K562 (cell line): ENCODE data around the gene IZUMO1R. TPM values are rescaled to one million over a fixed set of nuclear protein-coding genes. Genes with fewer than 3 reads are reported as not detected.

Experiments
- ATAC-seq: fragments of 200-7000 bp; cut with Tn5 transposase; 3 replicates; pipeline ENCODE4 v1.9.1; 2020; ENCODE audit warnings: moderate library complexity
- BruUV-seq: library from RNA; stranded (reverse); fragments of 400-500 nt; replicated peaks from 2 replicates; lab custom pipeline; 2021; lab: Mats Ljungman, UMichigan
- CTCF ChIA-PET: fragments of 300-600 bp; formaldehyde crosslinking; extraction: SDS; loops from one replicate; lab custom pipeline; 2021; ENCODE audit warnings: low intra/inter-chr PET ratio; lab: Yijun Ruan, JAX
- POLR2A ChIA-PET: fragments of 300-600, 350-650 bp; sonication (Branson Sonifier 250); formaldehyde crosslinking; extraction: SDS; loops from one replicate; lab custom pipeline; 2021; ENCODE audit warnings: antibody characterized with exemption, inconsistent platforms; lab: Yijun Ruan, JAX
- DNase-seq, 4 experiments: peaks; one replicate each; pipeline versions ENCODE4 v3.0.0 to v3.0.0-alpha.2; 2011 to 2018; ENCODE audit warnings: low spot score in 3 of 4, mixed read lengths in 3 of 4; ENCODE audit errors: extremely low read depth in 1 of 4
- FAIRE-seq: peaks from 2 replicates; lab custom pipeline; 2011; peaks lifted over from hg19 to GRCh38; lab: Jason Lieb, UNC
- H2AFZ ChIP-seq: 2 replicates; pipeline ENCODE4 v1.6.0; 2011; ENCODE audit warnings: low read depth, low read length, control low read depth, inconsistent platforms
- H3K27ac ChIP-seq: fragments of 200-600 bp; 3 replicates; pipeline ENCODE4 v1.8.0; 2011; ENCODE audit warnings: low read depth, mild to moderate bottlenecking, control low read depth, inconsistent platforms, low read length, moderate library complexity, mixed read lengths; ENCODE audit errors: extremely low read depth
- H3K27me3 ChIP-seq, 2 experiments: fragments of 300-600 bp in 1 of 2; 2 replicates in 1 of 2; 3 replicates in 1 of 2; pipeline versions ENCODE4 v1.6.0 to v1.8.0; 2011; ENCODE audit warnings: inconsistent platforms in 2 of 2, low read length in 2 of 2, mild to moderate bottlenecking in 1 of 2, mixed read lengths in 1 of 2, moderate library complexity in 1 of 2; ENCODE audit not compliant: control insufficient read depth in 2 of 2, insufficient read depth in 2 of 2
- H3K36me3 ChIP-seq: fragments of 300-600 bp; 3 replicates; pipeline ENCODE4 v1.8.0; 2011; ENCODE audit warnings: mild to moderate bottlenecking, low read length, inconsistent platforms; ENCODE audit not compliant: control insufficient read depth, insufficient read depth
- H3K4me1 ChIP-seq, 2 experiments: fragments of 200-600 bp in 1 of 2; replicated peaks in 1 of 2; 2 replicates in 1 of 2; 3 replicates in 1 of 2; pipeline versions ENCODE4 v1.5.1 to v1.8.0; 2011; ENCODE audit warnings: inconsistent platforms in 2 of 2, low read length in 2 of 2, mild to moderate bottlenecking in 1 of 2, mixed read lengths in 1 of 2, moderate library complexity in 1 of 2; ENCODE audit not compliant: control insufficient read depth in 2 of 2, insufficient read depth in 2 of 2
- H3K4me2 ChIP-seq: 2 replicates; pipeline ENCODE4 v1.6.1; 2011; ENCODE audit warnings: low read length, control low read depth, inconsistent platforms, mixed read lengths; ENCODE audit not compliant: insufficient read depth
- H3K4me3 ChIP-seq: fragments of 200-600 bp; sonication (generic), shearing (Covaris generic); 2 replicates; pipeline ENCODE4 v1.5.1; 2016; ENCODE audit warnings: control low read depth, inconsistent platforms
- H3K79me2 ChIP-seq: fragments of 200-600 bp; 3 replicates; pipeline ENCODE4 v1.8.0; 2011; ENCODE audit warnings: low read length, inconsistent platforms; ENCODE audit not compliant: control insufficient read depth, insufficient read depth
- H3K9ac ChIP-seq, 2 experiments: 2 replicates each; pipeline versions ENCODE4 v1.6.0 to v1.6.1; 2011; ENCODE audit warnings: low read depth in 2 of 2, low read length in 2 of 2, control low read depth in 1 of 2, inconsistent platforms in 1 of 2, mild to moderate bottlenecking in 1 of 2, mixed read lengths in 1 of 2; ENCODE audit not compliant: insufficient read depth in 1 of 2
- H3K9me1 ChIP-seq: one replicate; pipeline ENCODE4 v1.6.0; 2011; ENCODE audit warnings: inconsistent platforms, mild to moderate bottlenecking, low read length, moderate library complexity; ENCODE audit not compliant: control insufficient read depth, insufficient read depth
- H3K9me3 ChIP-seq: replicated peaks from 2 replicates; pipeline ENCODE4 v1.5.1; 2011; ENCODE audit warnings: low read depth, low read length, inconsistent platforms; ENCODE audit not compliant: control insufficient read depth, insufficient read depth
- H4K20me1 ChIP-seq: replicated peaks from 2 replicates; pipeline ENCODE4 v1.6.1; 2011; ENCODE audit warnings: low read length, inconsistent platforms, mixed read lengths; ENCODE audit not compliant: control insufficient read depth, insufficient read depth
- E2F8 ChIP-seq: fragments of 450-650 bp; IDR thresholded peaks from 2 replicates; pipeline ENCODE4 v1.7.1; 2018; ENCODE audit warnings: mild to moderate bottlenecking, low read depth; ENCODE audit not compliant: partially characterized antibody
- EHMT2 ChIP-seq: fragments of 450-650 bp; IDR thresholded peaks from 2 replicates; pipeline ENCODE4 v1.6.1; 2018; ENCODE audit warnings: antibody characterized with exemption
- ETV1 ChIP-seq: fragments of 450-650 bp; conservative IDR thresholded peaks from 2 replicates; pipeline ENCODE4 v1.6.1; 2016; ENCODE audit warnings: missing genetic modification characterization, control low read depth, low read depth, missing compliant biosample characterization
- ETV6 ChIP-seq, 3 experiments: fragments of 150-350 bp in 1 of 3; sonication (generic) in 1 of 3; formaldehyde crosslinking in 1 of 3; IDR thresholded peaks; 2 replicates each; pipeline versions ENCODE4 v1.6.1 to v1.8.0; 2014 to 2022; ENCODE audit warnings: borderline replicate concordance in 2 of 3, low read depth in 2 of 3, antibody characterized with exemption in 1 of 3, low read length in 1 of 3, mild to moderate bottlenecking in 1 of 3, missing genetic modification reagents in 1 of 3
- HNRNPH1 ChIP-seq: fragments of 200-400 bp; formaldehyde crosslinking; optimal IDR thresholded peaks from 2 replicates; pipeline ENCODE3; 2017; ENCODE audit warnings: low read depth, mild to moderate bottlenecking, low read length, moderate library complexity
- HSF4 ChIP-seq: fragments of 250-450 bp; sonication (Bioruptor Pico); IDR thresholded peaks from 2 replicates; pipeline ENCODE4 v2.1.2; 2022; ENCODE audit warnings: mild to moderate bottlenecking, moderate library complexity, borderline replicate concordance
- IRF2 ChIP-seq: sonication (generic); formaldehyde crosslinking; IDR thresholded peaks from 2 replicates; pipeline ENCODE4 v1.8.1; 2022; ENCODE audit warnings: mild to moderate bottlenecking, missing genetic modification reagents
- MCM3 ChIP-seq: fragments of 450-650 bp; IDR thresholded peaks from 2 replicates; pipeline ENCODE4 v1.6.1; 2016
- MCM5 ChIP-seq: fragments of 450-650 bp; IDR thresholded peaks from 2 replicates; pipeline ENCODE4 v1.6.1; 2016; ENCODE audit warnings: low read depth
- RUNX1 ChIP-seq: sonication (generic); IDR thresholded peaks from 2 replicates; pipeline ENCODE4 v1.6.1; 2016; ENCODE audit warnings: antibody characterized with exemption, low read depth
- SRSF3 ChIP-seq: fragments of 200-400 bp; formaldehyde crosslinking; IDR thresholded peaks from 2 replicates; pipeline ENCODE4 v1.6.1; 2016; ENCODE audit warnings: mild to moderate bottlenecking, low read length, moderate library complexity; ENCODE audit not compliant: insufficient read depth
- STAT5A ChIP-seq: IDR thresholded peaks from 2 replicates; pipeline ENCODE4 v1.6.1; 2012; ENCODE audit warnings: low read length, inconsistent platforms, borderline replicate concordance
- SUPT5H ChIP-seq: fragments of 450-650 bp; IDR thresholded peaks from 2 replicates; pipeline ENCODE4 v1.6.1; 2016
- ZBTB43 ChIP-seq: sonication (generic); formaldehyde crosslinking; IDR thresholded peaks from 2 replicates; pipeline ENCODE4 v1.8.0; 2023; ENCODE audit warnings: mild to moderate bottlenecking, missing genetic modification reagents
- ZNF174 ChIP-seq: fragments of 250-450 bp; sonication (Bioruptor Pico); IDR thresholded peaks from 2 replicates; pipeline ENCODE4 v1.4.0; 2020; ENCODE audit warnings: mild to moderate bottlenecking
- ZNF282 ChIP-seq: sonication (generic); formaldehyde crosslinking; IDR thresholded peaks from 2 replicates; pipeline ENCODE4 v1.8.1; 2023; ENCODE audit warnings: missing genetic modification reagents
- ZNF431 ChIP-seq: sonication (generic); formaldehyde crosslinking; IDR thresholded peaks from 2 replicates; pipeline ENCODE4 v1.8.0; 2022; ENCODE audit warnings: mild to moderate bottlenecking, missing genetic modification reagents
- in situ Hi-C: fragments of 300-500 bp; cut with MboI; formaldehyde crosslinking; loops from 4 replicates; pipeline ENCODE4 v1.15.0; 2018; ENCODE audit warnings: inconsistent platforms, mixed read lengths
- intact Hi-C: fragments of 100-400 bp; cut with micrococcal nuclease; formaldehyde crosslinking; loops from 2 replicates; pipeline ENCODE4 v1.14.2; 2022
- polyA plus RNA-seq, 8 experiments: library from polyadenylated mRNA; depleted of rRNA in 4 of 8; stranded (reverse) in 5 of 8; unstranded in 3 of 8; fragments of >200 nt; fragmentation: Nextera tagmentation in 2 of 8; fragmentation: Illumina TruSeq in 1 of 8; extraction: Ambion mirVana in 2 of 8; extraction: Trizol in 1 of 8; gene quantifications; 2 replicates each; pipeline versions ENCODE4 v1.2.1 to v1.2.3, GENCODE V29; 2011 to 2014; ENCODE audit warnings: inconsistent platforms in 1 of 8, missing spikeins in 1 of 8
- total RNA-seq, 7 experiments: library from RNA; depleted of rRNA in 6 of 7; stranded (reverse); fragments of >200 nt in 6 of 7; fragmentation: Illumina TruSeq in 2 of 7; extraction: Trizol in 2 of 7; gene quantifications; 2 replicates each; pipeline versions ENCODE4 v1.2.1 to v1.2.3, GENCODE V29; 2011 to 2021; ENCODE audit warnings: low replicate concordance in 1 of 7

The IZUMO1R gene
- total and polyA plus RNA-seq, 9 of the 15 experiments (the other 6 are each of a cell fraction or from before 2014, with no cell fraction given) = not detected

- TF ChIP-seq EHMT2 = peak; percentile 29; the same call in 1 of the 2 replicates
- no peak for TF ChIP-seq MCM5
These were observed 23.1 kb upstream of the IZUMO1R start (continued) for GRCh38 chr11:94281324-94281723.

- Histone ChIP-seq H3K4me3 (no peak overlapping the region), H2AFZ (no peak overlapping the region), H3K4me2 (no peak overlapping the region), H3K27me3 (no peaks in the 10 kb centered on the region), H3K27ac (no peak overlapping the region), H3K9me1 (no peaks in the 10 kb centered on the region), H3K79me2 (no peaks in the 10 kb centered on the region), H3K36me3 (no peaks in the 10 kb centered on the region), H3K9me3 (no peaks in the 10 kb centered on the region), H3K9ac (no peak overlapping the region), H4K20me1 (no peaks in the 10 kb centered on the region), H3K4me1 (no peaks in the 10 kb centered on the region)
- ATAC-seq (no peak), DNase-seq (no peak), FAIRE-seq (no peak)
- ChIA-PET POLR2A (interaction anchor here (0.9 kb wide), 1 partner anchor 8 kb away, joined by 3 read pairs; no protein-coding TSS in a partner anchor), CTCF (no interaction called here)
- in situ Hi-C loops (no loop called here), intact Hi-C loops (no loop called here)
- BruUV-seq = no TSS peak
- TF ChIP-seq HSF4 (CRISPR knock-in tag) (no peak), IRF2 (CRISPR knock-in tag) (no peak), ETV1 (no peak), SUPT5H (no peak), MCM3 (no peak), STAT5A (no peak), ZNF431 (CRISPR knock-in tag) (no peak), ZNF282 (CRISPR knock-in tag) (no peak), HNRNPH1 (no peak), RUNX1 (no peak), ZBTB43 (CRISPR knock-in tag) (no peak), SRSF3 (no peak), ZNF174 (no peak), ETV6 (IDR thresholded peaks at IDR 0.05; ENCODE audit: borderline replicate concordance in 1 of 2, low read depth in 2 of 2, low read length in 1 of 2) (no peak), ETV6 (CRISPR knock-in tag; IDR thresholded peaks at IDR 0.05; ENCODE audit: borderline replicate concordance) (no peak), E2F8 (no peak)
These were observed 20.7 kb upstream of the IZUMO1R start for GRCh38 chr11:94283678-94284077.
